GM18526 (cell line): ENCODE data around the gene XPNPEP1.

Experiments
- POLR2A ChIP-seq: IDR thresholded peaks from 3 replicates; pipeline ENCODE4 v1.6.1; 2011; ENCODE audit not compliant: insufficient read length; ENCODE audit errors: extremely low read depth

The XPNPEP1 gene

DNA sequence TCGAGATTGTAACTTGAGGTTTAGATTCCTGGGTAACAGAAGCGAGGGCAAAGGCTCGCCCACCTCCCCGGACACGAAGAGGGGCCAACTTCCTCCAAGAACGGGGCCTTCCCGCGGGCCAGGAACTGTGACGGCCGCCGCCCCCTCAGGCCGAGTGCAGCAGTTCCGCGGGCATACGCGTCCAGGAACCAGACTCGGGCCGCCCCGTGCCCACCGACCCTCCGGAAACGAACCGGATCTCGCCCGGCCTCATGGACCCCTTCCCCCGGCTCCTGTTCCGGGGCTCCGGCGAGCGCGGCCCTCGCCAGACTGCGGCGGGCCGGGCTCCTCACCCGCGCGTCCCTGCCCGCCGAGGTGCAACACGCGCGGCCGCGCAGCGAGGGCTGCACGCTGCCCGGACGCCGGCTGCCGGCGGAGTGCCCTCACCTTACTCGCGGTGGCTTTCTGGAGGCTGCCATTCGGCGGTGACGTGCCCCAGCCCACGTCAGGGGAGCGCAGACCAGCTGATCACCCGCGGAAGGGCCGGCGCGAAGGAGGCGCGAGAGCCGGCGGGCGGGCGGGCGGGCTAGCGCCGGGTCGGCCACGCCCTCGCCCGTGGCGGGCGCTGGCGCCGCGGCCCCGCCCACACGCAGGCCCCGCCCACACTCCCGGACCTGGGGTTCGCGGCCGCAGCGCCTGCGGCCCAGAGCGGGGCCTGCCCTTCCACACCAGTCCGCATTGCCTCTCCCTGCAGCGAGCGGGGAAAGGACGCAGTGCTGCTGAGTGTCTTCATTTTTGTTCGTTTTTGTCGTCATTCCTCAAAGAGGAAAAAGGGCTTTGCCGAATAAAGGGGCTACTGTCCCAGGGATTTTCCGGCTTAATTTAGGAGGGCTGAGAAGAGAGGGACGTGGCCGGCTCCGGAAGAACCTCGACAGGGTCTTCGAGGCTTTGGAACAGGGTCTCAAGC lies at the start of gene XPNPEP1:
XPNPEP1 (minus strand) TSS at position 536 of the 946 bp plus-strand sequence; CDS start at position 458, 78 bp downstream.
- TF ChIP-seq POLR2A = peak; percentile 88

GRCh38 chr10:109972372-109973001 lies 49.2 kb upstream of the XPNPEP1 start:
- no peak for TF ChIP-seq POLR2A

DNA sequence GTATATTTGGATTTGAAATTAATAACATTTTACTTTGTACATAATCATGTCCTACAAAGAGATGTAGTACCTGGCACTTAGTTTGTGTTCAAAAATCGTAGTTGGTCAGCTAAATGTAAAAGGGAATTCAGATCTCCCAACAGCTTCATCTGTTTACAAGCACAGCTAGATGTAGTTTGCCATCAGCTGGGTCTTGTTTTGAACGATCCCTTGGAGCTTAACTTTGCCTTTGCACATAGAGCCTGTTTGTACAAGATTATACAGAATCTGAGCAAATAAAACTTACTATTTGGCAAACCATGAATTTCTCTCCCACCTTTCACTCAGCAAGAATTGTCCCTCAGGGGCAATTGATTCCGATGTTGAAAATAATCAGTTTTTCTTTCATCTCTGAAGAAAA lies 48.3 kb upstream of the XPNPEP1 start:
- no peak for TF ChIP-seq POLR2A

DNA sequence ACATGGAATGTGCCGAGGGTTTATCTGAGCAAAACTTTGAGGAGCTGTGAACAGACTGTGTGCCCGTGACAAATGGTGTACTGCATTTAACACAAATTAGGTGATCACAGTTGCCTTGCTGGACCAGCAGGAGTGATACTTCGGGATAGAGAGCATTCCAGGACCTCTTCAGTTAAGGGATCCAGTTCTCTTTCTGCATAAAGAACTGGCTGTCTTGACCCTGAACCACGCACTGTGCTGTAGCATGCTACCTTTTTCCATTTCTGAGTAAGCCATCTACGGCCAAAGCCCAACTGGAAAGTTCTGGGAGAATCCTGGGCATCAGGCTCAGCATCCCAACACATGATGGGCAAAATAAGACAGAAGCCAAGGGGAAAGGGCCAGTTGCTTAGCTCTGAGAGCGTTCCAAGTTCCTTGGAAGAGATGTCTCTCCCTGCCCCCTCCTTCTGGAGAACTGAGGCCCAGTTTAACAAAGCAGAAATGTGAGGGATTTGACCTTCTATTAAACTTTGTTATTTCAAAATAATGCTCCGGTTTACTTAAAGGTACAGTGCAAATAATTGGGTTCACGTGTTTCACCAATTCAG lies 46.5 kb upstream of the XPNPEP1 start:
- TF ChIP-seq POLR2A = no peak

GRCh38 chr10:109968953-109969759 lies 45.8 kb upstream of the XPNPEP1 start:
- TF ChIP-seq POLR2A = no peak

DNA sequence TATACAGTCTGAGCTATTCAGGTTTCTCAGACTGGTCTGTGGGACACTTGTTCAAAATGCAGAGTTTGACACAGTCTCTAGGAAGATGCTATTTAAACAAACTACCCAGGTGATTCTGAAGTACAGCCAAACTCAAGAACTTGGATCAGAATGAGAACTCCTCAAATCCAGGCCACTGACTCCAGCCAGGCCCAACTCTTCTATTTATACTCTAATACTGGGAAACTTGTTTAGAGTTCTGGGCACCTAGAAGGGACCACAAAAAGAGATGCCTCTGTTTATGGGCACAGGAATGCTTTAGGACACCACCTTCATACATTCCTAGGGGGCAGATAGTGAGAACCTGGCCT lies 44.4 kb upstream of the XPNPEP1 start:
- TF ChIP-seq POLR2A = no peak

DNA sequence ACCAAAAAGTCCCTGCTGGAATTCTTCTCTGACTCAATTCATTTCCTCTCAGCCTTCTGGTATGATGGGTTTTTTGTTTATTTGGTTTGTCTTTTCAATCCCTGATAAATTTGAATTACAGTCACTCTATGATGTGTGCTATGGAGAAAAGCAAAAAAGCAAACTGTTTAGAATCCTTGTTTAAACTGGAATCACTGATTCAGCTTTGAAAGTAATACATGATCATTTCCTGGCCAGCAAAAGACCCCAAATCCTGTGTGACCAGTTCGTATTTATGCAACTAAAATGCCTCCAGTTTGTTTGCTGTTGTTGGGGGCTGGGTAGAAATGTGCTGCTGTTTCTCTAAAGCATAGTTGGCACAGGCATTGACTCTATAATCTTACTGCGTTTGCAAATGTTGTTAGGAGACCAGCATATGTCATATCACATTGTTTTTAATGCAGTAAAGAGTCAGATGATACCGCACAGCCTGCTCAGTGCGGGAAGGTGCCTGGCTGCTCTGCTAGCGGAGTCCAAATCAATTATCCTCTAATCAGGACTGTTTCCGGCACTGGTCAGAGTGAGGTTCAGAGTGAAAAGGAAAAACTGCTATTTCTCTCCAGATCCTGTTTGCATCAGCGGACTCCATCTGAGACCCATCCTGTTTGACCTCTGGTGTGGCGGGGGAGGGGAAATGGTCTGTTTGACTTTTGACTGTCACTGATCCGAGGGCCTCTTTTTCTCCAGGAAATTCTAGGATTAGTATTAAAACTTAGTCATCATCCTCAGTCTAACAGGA lies 43.8 kb upstream of the XPNPEP1 start:
- no peak for TF ChIP-seq POLR2A

DNA sequence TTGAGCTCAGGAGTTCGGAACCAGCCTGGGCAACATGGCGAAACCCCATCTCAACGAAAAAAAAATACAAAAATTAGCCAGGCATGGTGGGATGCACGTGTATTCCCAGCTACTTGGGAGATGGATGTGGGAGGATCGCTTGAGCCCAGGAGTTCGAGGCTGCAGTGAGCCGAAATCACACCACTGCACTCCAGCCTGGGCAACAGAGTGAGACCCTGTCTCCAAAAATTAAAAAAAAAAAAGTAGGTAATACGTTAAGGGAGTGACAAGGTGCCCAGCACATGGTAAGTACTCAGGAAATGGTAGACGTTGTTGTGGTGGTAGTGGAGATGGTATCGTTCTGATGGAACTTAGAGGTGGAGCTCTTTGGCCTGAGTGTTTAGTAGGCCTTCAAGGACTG lies 41.0 kb upstream of the XPNPEP1 start:
- no peak for TF ChIP-seq POLR2A

DNA sequence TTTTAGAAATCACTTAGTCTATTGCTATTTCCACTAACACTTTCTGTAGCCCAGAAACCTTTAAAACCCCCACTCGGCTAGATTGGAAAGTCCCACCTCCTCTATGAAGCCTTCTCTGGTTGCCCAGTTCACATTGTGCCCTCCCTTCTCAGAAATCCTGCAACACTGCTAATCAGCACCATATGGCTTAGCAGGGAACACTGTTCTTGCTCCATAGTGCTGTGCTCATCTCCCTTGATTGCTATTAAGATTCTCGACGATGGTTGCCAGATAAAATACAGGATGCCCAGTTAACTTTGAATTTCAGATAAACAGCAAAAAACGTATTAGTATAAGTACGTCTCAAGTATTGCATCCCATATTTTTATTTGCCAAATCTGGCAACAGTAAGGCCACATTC lies 40.1 kb upstream of the XPNPEP1 start:
- TF ChIP-seq POLR2A = no peak

DNA sequence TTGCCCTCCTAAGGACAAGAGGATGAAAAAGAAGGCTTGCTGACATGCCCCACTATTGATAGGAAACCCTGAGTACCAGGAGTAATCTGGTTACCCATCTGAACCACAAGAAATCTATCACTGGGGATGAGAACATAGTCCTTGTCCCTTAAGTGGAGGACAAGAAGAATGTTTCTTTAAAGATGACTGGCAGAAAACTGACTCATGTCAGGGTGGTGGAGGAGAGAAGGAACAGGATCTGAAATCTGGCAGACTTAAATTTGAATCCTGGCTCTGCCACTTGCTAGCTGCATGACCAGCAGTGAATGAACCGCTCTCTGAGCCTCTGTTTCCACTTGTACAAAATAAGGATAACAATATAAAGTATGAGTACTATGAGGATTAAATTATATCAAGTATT lies 38.9 kb upstream of the XPNPEP1 start:
- TF ChIP-seq POLR2A = no peak

DNA sequence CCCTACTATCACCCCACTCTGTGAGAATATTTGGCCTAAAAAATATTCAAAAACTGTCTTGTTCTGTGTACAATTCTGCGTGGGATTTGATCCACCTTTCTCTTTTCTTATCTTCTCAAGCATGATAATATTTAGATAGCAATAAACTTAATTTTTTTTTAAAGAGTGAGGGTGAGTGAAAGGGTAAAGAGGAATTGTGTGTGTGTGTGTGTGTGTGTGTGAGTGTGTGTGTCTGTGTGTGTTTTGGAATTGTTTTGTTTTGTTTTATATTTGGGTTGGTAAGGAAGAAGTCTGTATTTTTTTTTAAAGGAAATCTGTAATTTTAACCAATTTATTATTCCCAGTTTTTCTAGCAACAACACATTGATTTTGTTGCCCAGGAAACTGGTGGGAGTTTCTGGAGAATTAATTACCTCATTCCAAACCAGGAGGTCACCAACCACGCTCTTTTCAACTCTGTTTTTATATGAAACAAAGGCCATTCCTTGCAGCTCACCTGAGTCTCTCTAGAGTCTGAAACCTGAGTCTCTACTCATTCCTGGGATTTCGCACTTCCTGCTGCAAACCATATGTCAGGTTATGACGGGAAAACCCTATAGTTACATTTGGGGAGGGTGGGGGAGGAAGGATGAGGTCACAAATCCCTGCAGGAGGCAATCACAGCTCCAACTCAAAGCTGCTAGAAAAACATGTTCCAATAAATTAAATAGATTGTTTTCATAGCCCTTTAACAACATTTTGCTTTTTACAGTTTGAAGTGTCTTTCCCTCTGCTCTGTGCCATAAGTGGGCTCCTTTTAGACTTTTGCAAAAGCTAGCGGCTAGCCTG lies 38.1 kb upstream of the XPNPEP1 start:
- TF ChIP-seq POLR2A = no peak

DNA sequence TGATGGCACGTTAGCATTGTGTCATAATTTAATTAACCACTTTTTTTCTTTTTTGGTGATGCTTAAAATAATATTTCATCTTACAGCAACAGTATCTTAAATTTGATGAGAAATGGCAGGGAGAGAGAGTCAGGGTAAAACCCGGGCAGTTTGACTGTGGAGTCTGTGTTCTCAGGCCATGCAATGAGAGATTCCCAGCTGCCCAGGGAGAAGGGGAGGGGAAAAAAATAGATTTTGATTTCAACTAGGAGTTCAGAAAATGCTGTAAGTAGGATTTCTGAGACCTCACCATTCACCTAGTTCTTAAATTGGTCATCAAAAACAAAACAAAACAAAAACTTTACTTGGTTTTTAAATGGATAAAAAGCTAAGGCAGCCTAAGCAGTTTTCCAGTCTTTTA lies 37.4 kb upstream of the XPNPEP1 start:
- TF ChIP-seq POLR2A = no peak

DNA sequence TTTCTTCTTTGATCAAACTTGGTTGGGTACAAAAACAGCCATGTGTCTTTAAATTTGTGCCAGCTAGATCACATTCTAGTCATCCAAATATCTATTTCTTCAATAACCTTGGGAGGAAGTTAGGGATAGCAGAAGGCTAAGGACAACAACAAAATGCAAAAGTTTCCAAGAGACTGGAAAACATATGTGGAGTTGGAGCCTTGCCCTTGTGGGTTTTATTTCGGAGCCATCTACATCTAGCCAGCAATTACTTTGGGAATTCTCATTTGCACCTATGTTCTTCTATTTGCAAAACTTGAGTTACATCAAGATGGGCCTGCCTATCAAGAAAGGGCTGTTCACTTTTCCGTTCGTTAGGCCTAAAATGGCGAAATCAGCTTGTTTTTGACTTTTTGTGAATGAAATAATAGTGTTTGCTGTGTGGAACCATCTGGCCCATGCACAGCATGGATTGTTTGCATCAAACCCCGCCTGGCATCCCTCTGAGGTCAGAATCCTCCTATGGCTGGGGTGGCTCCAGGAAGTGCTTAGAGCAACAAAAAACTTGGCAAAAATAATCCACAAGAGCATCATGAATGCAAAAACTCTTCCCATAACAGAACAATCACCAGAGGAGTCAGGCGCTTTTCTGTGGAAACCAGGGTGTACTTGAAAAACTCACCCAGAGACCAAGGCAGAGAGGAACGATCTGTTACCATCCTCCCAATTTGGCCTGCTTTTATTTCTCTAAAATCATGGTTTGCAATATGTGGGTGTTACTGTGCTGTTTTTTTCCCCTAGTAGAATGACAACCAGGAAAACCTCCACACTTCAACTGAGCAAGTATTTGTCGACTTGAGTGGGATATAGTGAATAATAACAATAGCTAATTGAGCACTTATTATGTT lies 36.2 kb upstream of the XPNPEP1 start:
- TF ChIP-seq POLR2A = no peak
